Neural cell (in vitro differentiated cells): ENCODE measurements around the gene ITGA2B. TPM values are rescaled to one million over a fixed set of nuclear protein-coding genes. Genes with fewer than 3 reads are reported as not detected.

ENCODE experiments used
- H2AFZ ChIP-seq: fragments of 200-600, 300-800 bp; sonication (generic), shearing (Covaris generic); 2 replicates; pipeline ENCODE4 v1.6.0; 2014; ENCODE audit warnings: low read depth, mild to moderate bottlenecking, antibody characterized with exemption, low read length, moderate library complexity
- H3F3A ChIP-seq: fragments of 200-600 bp; shearing (Covaris generic); 2 replicates; pipeline ENCODE4 v1.6.1; 2016; ENCODE audit warnings: mild to moderate bottlenecking, moderate library complexity, mixed read lengths, antibody characterized with exemption, low read length; ENCODE audit not compliant: insufficient read depth, poor library complexity, severe bottlenecking
- H3K27ac ChIP-seq: fragments of 200-600, 300-800 bp; sonication (generic), shearing (Covaris generic); 2 replicates; pipeline ENCODE4 v1.5.1; 2014; ENCODE audit warnings: mild to moderate bottlenecking, low read length, moderate library complexity
- H3K27me3 ChIP-seq: fragments of 300-800, 200-600 bp; sonication (generic), shearing (Covaris generic); 2 replicates; pipeline ENCODE4 v1.6.0; 2014; ENCODE audit warnings: mild to moderate bottlenecking, low read depth, low read length, moderate library complexity; ENCODE audit not compliant: insufficient read depth
- H3K36me3 ChIP-seq: fragments of 300-800, 200-600 bp; sonication (generic), shearing (Covaris generic); 2 replicates; pipeline ENCODE4 v1.5.1; 2014; ENCODE audit warnings: mild to moderate bottlenecking, antibody characterized with exemption, low read length, moderate library complexity; ENCODE audit not compliant: insufficient read depth
- H3K4me2 ChIP-seq: fragments of 300-800, 200-600 bp; sonication (generic), shearing (Covaris generic); 2 replicates; pipeline ENCODE4 v1.6.0; 2014; ENCODE audit warnings: mild to moderate bottlenecking, low read length
- H3K4me3 ChIP-seq: fragments of 300-800, 200-600 bp; sonication (generic), shearing (Covaris generic); 2 replicates; pipeline ENCODE4 v1.5.1; 2014; ENCODE audit warnings: mild to moderate bottlenecking, low read length, moderate library complexity
- H3K79me2 ChIP-seq: fragments of 200-600 bp; shearing (Covaris generic); replicated peaks from 2 replicates; pipeline ENCODE4 v1.6.0; 2014; ENCODE audit warnings: mild to moderate bottlenecking, low read length, moderate library complexity; ENCODE audit not compliant: insufficient read depth
- H3K9ac ChIP-seq: fragments of 300-800, 200-600 bp; sonication (generic), shearing (Covaris generic); 2 replicates; pipeline ENCODE4 v1.6.1; 2016; ENCODE audit warnings: mild to moderate bottlenecking, low read length, mixed read lengths
- H3K9me2 ChIP-seq: fragments of 200-600 bp; shearing (Covaris generic); 2 replicates; pipeline ENCODE4 v1.6.1; 2016; ENCODE audit warnings: mild to moderate bottlenecking, low read length, mixed read lengths; ENCODE audit not compliant: insufficient read depth
- H3K9me3 ChIP-seq: fragments of 200-600, 300-800 bp; sonication (generic), shearing (Covaris generic); 2 replicates; pipeline ENCODE4 v1.6.1; 2016; ENCODE audit warnings: mild to moderate bottlenecking, mixed run types, low read length, moderate library complexity, mixed read lengths
- H4K20me1 ChIP-seq: fragments of 200-600 bp; shearing (Covaris generic); 2 replicates; pipeline ENCODE4 v1.6.1; 2016; ENCODE audit warnings: mild to moderate bottlenecking, mixed run types; ENCODE audit not compliant: insufficient read depth
- CTCF ChIP-seq: fragments of 450-650 bp; IDR thresholded peaks from 2 replicates; pipeline ENCODE4 v1.5.1; 2014; ENCODE audit warnings: antibody characterized with exemption, mild to moderate bottlenecking, moderate library complexity; ENCODE audit not compliant: poor library complexity, severe bottlenecking
- EP300 ChIP-seq: fragments of 450-650 bp; conservative IDR thresholded peaks from 2 replicates; pipeline ENCODE4 v1.6.1; 2014; ENCODE audit warnings: antibody characterized with exemption, mild to moderate bottlenecking, moderate library complexity; ENCODE audit not compliant: poor library complexity, severe bottlenecking
- EZH2 ChIP-seq: fragments of 200-600, 300-800 bp; shearing (Covaris generic), sonication (generic); IDR thresholded peaks from 2 replicates; pipeline ENCODE4 v1.6.1; 2014; ENCODE audit warnings: antibody characterized with exemption, low read length, borderline replicate concordance, mild to moderate bottlenecking; ENCODE audit not compliant: insufficient read depth, poor library complexity, severe bottlenecking
- MXI1 ChIP-seq: fragments of 450-650 bp; conservative IDR thresholded peaks from 2 replicates; pipeline ENCODE4 v1.6.1; 2014; ENCODE audit warnings: antibody characterized with exemption, mild to moderate bottlenecking; ENCODE audit not compliant: poor library complexity, severe bottlenecking
- POLR2AphosphoS5 ChIP-seq: IDR thresholded peaks from 2 replicates; pipeline ENCODE4 v1.6.1; 2012
- RAD21 ChIP-seq: fragments of 450-650 bp; conservative IDR thresholded peaks from 2 replicates; pipeline ENCODE4 v1.6.1; 2014; ENCODE audit warnings: antibody characterized with exemption, mild to moderate bottlenecking, moderate library complexity
- REST ChIP-seq: IDR thresholded peaks from 2 replicates; pipeline ENCODE4 v1.6.1; 2012; ENCODE audit warnings: borderline replicate concordance
- SMC3 ChIP-seq: fragments of 450-650 bp; conservative IDR thresholded peaks from 2 replicates; pipeline ENCODE4 v1.6.1; 2014; ENCODE audit warnings: antibody characterized with exemption, mild to moderate bottlenecking, moderate library complexity; ENCODE audit not compliant: poor library complexity
- TAF1 ChIP-seq: IDR thresholded peaks from 2 replicates; pipeline ENCODE4 v1.6.1; 2012; ENCODE audit warnings: low read depth
- polyA plus RNA-seq: library from polyadenylated mRNA; depleted of rRNA; stranded (reverse); fragments of >200 nt; gene quantifications from 2 replicates; pipeline ENCODE4 v1.2.3, GENCODE V29; 2014

Gene ITGA2B
- polyA plus RNA-seq, 1 donor from 2014 or later: 3.1 TPM

DNA sequence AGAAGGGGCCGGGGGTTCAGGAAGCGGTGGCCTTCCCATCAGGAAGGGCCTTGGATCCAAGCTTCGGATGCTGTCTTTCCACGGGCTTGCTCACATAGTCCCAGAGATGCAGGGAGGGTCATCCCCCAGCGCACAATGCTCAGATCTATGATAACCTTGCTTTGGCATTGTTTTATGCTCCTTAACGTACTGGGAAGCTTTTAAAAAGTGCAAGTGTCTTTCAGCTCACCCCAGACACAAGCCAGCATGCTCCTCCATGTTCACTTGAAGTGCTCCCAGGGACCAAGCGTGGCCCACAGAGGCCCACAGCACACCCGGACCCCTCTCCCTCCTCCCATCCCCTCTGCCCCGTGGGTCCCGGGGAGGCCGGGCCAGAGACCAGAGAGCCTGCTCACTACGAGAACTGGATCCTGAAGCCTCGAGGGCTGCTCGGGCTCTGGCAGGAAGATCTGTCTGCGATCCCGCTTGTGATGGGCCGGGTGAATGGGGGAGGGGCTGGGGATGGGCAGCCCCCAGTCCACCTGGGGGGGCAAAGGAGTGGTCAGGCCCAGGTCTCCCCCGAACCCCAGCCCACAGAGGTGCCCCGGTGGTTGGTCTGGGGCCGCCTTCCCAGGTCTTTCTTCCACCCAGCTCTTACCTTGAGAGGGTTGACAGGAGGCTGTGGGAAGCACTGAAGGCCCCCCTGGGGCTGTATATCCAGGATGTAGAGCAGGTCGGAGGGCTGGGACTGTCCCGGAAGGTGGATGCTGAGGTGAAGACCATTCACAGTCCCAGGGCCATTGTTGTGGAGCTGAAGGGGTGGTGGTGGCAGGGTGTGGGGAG lies 14.0 kb downstream of the ITGA2B start:
- H3K27ac ChIP-seq: no peak overlapping the region

More for the DNA sequence above, 14.0 kb downstream of the ITGA2B start:
- H3K36me3 ChIP-seq: no peaks in the 10 kb centered on the region
- no peaks in the 10 kb centered on the region for H4K20me1 ChIP-seq
- H3F3A ChIP-seq: no peaks in the 10 kb centered on the region
- H3K4me3 ChIP-seq: no peak overlapping the region
- no peak overlapping the region for H2AFZ ChIP-seq
- H3K9ac ChIP-seq: no peak overlapping the region
- H3K27me3 ChIP-seq: no peaks in the 10 kb centered on the region
- H3K4me2 ChIP-seq: no peak overlapping the region
- H3K9me2 ChIP-seq: no peaks in the 10 kb centered on the region
- no peaks in the 10 kb centered on the region for H3K79me2 ChIP-seq
- TF ChIP-seq POLR2AphosphoS5 (no peak), MXI1 (no peak), RAD21 (no peak), REST (no peak), CTCF (no peak), SMC3 (no peak), EZH2 (no peak), TAF1 (no peak), EP300 (no peak)
- H3K9me3 ChIP-seq: no peaks in the 10 kb centered on the region
